ENCODE results near the gene CLEC2D.
"Not testable (repeated sequence)": the region's sequence is repeated elsewhere in the genome, so short reads cannot be mapped to it uniquely, and the experiment has no call there.

Gene CLEC2D

DNA sequence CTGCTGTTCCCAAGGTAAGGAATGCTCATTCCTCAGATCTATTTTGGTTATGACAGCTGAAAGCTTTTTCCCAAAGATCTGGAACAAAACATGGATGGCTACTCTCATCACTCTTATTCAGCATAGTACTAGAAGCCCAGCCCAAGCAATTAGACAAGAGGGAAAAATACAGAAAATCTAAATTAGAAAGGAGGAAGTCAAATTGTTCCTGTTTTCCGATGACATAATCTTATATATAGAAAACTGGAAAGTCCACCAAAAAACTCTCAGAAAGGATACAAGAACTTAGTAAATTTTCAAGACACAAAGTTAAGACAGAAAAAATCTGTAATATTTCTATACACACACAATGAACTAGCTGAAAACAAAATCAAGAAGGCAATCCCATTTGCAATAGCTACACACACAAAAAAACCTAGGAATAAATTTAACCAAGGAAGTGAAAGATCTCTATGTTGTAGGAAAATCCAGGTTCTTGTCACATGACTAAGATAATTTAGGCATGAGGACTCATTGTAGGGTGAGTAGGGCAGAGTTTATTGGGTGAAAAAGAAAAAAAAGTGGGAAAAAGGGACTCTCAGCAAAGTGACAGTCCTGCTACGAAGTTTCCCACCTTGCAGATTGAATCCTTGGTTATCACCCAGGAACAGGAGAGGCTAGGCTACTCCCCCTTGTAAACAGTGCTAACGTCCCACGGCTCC lies 33.2 kb upstream of the CLEC2D start:
- peak overlapping the region in 6 of 11 experiments; percentile 3 to 85 (median 48); a peak in 11 of 22 replicates for H3K27ac ChIP-seq
- H3K4me2 ChIP-seq = peak overlapping the region; percentile 10 to 85 (median 48); a peak in 18 of 22 replicates
- H3K27me3 ChIP-seq = no peaks in the 10 kb centered on the region
- peaks cover under 1 to 51% (median 23%) of the 10 kb centered on the region in 11 experiments; a peak in 20 of 22 replicates for H3K9me3 ChIP-seq (replicated peaks in 1 of 11)
- H3K4me3 ChIP-seq = peak overlapping the region in 1 of 10 experiments; percentile 20; a peak in 2 of 20 replicates
- H3K9ac ChIP-seq = peak overlapping the region in 3 of 11 experiments; percentile 38 to 64 (median 59); a peak in 5 of 22 replicates
- 0 out of 22 replicates have a peak, but pooled peaks cover 0 to 7% (median 0%) of the 10 kb centered on the region in 11 experiments for H3K36me3 ChIP-seq
- H3K4me1 ChIP-seq = peaks cover 12 to 60% (median 38%) of the 10 kb centered on the region in 10 experiments
- no peaks in the 10 kb centered on the region for H4K20me1 ChIP-seq
- TF ChIP-seq Cebpa-rat (IDR thresholded peaks at IDR 0.05) = no peak

DNA sequence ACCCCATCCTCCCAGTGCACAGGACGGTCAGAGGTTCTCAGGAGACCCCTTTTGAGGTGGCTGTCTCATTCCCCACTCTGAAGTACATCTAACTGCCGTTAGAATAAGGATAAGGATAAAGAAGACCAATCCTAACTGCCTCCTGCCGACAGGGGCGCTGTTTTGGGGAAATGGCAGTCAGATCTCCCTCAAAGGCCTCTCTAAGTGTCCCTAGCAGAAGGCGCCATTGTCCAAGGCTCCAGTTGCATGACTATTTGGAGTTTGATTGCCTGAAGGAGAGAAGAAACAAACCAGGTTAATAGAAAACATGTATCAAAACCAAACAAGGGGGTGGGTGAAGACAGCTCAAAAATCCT lies 32.7 kb upstream of the CLEC2D start:
- TF ChIP-seq Cebpa-rat (IDR thresholded peaks at IDR 0.05) = no peak
- Histone ChIP-seq H3K4me1 (peaks cover 12 to 60% (median 38%) of the 10 kb centered on the region in 10 experiments), H3K9ac (peak overlapping the region in 3 of 11 experiments; percentile 38 to 64 (median 59); a peak in 5 of 22 replicates), H4K20me1 (no peaks in the 10 kb centered on the region), H3K9me3 (replicated peaks in 1 of 11) (peaks cover 6 to 57% (median 28%) of the 10 kb centered on the region in 11 experiments), H3K27me3 (no peaks in the 10 kb centered on the region), H3K4me3 (peak overlapping the region in 1 of 10 experiments; percentile 6; a peak in 1 of 20 replicates), H3K4me2 (peak overlapping the region; percentile 8 to 85 (median 48); a peak in 17 of 22 replicates), H3K27ac (peak overlapping the region in 6 of 11 experiments; percentile 3 to 85 (median 48); a peak in 11 of 22 replicates), H3K36me3 (peaks cover 0 to 7% (median 0%) of the 10 kb centered on the region in 11 experiments; a peak in 2 of 22 replicates)

DNA sequence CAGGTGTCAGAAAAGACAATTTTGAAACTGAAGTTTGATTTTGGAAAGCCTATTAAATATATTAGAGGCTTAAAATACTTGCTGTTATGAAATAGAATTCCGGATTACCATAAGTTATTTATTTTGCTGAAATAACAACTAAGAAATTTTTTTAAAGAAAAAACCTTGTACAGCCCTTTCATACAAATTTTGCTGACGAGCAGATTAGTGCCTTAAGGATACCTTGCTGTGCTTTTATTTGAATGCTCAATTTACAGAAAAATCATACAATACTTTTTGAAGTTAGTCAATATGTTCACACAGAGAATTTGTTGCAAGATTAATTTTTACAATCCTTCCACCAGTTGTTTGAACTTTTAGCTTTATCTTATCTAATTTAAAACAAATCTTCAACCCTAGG lies 29.5 kb upstream of the CLEC2D start:
- TF ChIP-seq Cebpa-rat (IDR thresholded peaks at IDR 0.05) = no peak
- H3K9me3 ChIP-seq (replicated peaks in 1 of 11) = peaks cover 17 to 76% (median 44%) of the 10 kb centered on the region in 11 experiments
- H3K9ac ChIP-seq = no peak overlapping the region
- peaks cover 12 to 65% (median 30%) of the 10 kb centered on the region in 10 experiments for H3K4me1 ChIP-seq
- no peaks in the 10 kb centered on the region for H3K27me3 ChIP-seq
- H3K27ac ChIP-seq = no peak overlapping the region
- no peaks in the 10 kb centered on the region for H4K20me1 ChIP-seq
- no peak overlapping the region for H3K4me2 ChIP-seq
- H3K4me3 ChIP-seq = no peak overlapping the region
- peaks cover 0 to 7% (median 0%) of the 10 kb centered on the region in 11 experiments; a peak in 5 of 22 replicates for H3K36me3 ChIP-seq

DNA sequence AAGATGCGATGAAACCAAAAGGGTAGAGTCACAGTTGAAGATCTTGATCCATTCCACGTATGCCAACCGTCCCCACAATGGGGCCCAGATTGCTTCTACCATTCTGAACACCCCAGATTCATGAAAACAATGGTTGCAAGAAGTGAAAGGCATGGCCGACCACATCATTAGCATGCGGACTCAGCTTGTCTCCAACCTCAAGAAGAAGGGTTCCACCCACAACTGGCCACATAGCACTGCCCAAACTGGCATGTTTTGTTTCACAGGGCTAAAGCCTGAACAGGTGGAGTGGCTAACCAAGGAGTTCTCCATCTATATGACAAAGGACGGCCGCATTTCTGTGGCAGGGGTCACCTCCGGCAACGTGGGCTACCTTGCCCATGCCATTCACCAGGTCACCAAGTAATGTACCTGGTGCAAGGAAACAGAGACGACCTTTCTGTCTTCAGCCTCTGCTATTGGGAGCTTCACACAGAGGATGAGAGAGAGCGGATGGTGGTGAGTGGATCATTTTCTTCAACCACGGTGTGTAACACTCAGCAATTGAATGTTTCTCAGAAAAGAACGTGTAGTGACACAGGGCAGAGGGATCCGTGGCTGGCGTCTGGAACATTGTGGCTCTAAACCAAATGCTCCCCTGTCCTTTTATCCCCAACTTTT lies 26.8 kb upstream of the CLEC2D start:
- no peak overlapping the region for H3K27ac ChIP-seq
- H3K4me2 ChIP-seq = no peak overlapping the region; a peak in 1 of 22 replicates
- H3K9me3 ChIP-seq (replicated peaks in 1 of 11) = peaks cover 26 to 65% (median 48%) of the 10 kb centered on the region in 11 experiments
- H3K36me3 ChIP-seq = peaks cover 0 to 13% (median 0%) of the 10 kb centered on the region in 11 experiments; a peak in 5 of 22 replicates
- no peaks in the 10 kb centered on the region for H3K27me3 ChIP-seq
- H3K4me1 ChIP-seq = peaks cover 19 to 50% (median 21%) of the 10 kb centered on the region in 10 experiments
- H3K4me3 ChIP-seq = no peak overlapping the region
- no peak overlapping the region for H3K9ac ChIP-seq
- TF ChIP-seq Cebpa-rat (IDR thresholded peaks at IDR 0.05) = no peak
- no peaks in the 10 kb centered on the region for H4K20me1 ChIP-seq

DNA sequence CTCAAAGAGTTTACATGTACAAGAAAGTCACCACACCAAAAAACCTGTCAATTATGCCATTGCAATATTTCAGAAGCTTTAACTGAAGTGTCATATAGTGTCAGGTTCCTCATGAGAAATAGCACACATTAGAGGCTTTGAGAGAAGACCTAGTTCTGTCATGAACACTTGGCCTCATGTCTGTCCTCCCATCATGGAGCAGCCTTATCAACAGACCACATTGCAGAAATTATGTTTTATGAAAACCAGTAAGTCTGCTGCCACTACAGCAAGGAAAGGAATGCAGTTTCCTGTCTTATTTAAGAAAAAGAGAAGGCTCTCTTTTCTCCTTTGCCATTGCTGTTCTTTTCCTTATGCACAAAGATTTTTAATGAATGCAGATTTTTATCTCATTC lies 26.2 kb upstream of the CLEC2D start:
- peaks cover 20 to 44% (median 24%) of the 10 kb centered on the region in 10 experiments for H3K4me1 ChIP-seq
- no peak overlapping the region for H3K27ac ChIP-seq
- peaks cover 26 to 60% (median 47%) of the 10 kb centered on the region in 11 experiments for H3K9me3 ChIP-seq (replicated peaks in 1 of 11)
- no peak overlapping the region for H3K4me3 ChIP-seq
- no peak overlapping the region for H3K4me2 ChIP-seq
- H3K36me3 ChIP-seq = peaks cover 0 to 13% (median 0%) of the 10 kb centered on the region in 11 experiments; a peak in 5 of 22 replicates
- H4K20me1 ChIP-seq = no peaks in the 10 kb centered on the region
- no peak for TF ChIP-seq Cebpa-rat (IDR thresholded peaks at IDR 0.05)
- no peaks in the 10 kb centered on the region for H3K27me3 ChIP-seq
- H3K9ac ChIP-seq = no peak overlapping the region

DNA sequence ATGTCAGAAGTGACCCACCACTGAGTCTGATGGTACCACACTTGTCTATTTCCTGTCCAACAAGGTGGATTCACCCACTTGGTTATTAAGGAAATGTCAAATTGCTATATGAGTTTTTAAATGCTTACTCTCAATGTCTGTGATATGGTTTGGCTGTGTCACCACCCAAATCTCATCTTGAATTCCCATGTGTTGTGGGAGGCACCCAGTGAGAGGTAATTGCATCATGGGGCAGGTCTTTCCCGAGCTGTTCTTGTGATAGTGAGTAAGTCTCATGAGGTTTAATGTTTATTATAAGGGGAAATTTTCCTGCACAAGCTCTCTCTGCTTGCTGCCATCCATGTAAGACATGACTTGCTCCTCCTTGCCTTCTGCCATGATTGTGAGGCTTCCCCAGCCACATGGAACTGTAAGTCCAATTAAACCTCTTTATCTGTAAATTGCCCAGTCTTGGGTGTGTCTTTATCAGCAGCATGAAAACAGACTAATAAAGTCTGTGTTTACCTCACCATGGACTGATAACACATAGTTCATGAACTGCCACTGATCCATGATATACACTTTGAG lies 24.4 kb upstream of the CLEC2D start:
- not testable (repeated sequence) for H4K20me1 ChIP-seq, H3K27me3 ChIP-seq, H3K4me2 ChIP-seq, H3K27ac ChIP-seq, H3K4me3 ChIP-seq, H3K9ac ChIP-seq
- H3K9me3 ChIP-seq (replicated peaks in 1 of 11) = peaks cover 19 to 45% (median 36%) of the 10 kb centered on the region in 11 experiments
- H3K36me3 ChIP-seq = peaks cover 0 to 13% (median 0%) of the 10 kb centered on the region in 11 experiments; a peak in 5 of 22 replicates
- H3K4me1 ChIP-seq = peaks cover 13 to 34% (median 21%) of the 10 kb centered on the region in 10 experiments

DNA sequence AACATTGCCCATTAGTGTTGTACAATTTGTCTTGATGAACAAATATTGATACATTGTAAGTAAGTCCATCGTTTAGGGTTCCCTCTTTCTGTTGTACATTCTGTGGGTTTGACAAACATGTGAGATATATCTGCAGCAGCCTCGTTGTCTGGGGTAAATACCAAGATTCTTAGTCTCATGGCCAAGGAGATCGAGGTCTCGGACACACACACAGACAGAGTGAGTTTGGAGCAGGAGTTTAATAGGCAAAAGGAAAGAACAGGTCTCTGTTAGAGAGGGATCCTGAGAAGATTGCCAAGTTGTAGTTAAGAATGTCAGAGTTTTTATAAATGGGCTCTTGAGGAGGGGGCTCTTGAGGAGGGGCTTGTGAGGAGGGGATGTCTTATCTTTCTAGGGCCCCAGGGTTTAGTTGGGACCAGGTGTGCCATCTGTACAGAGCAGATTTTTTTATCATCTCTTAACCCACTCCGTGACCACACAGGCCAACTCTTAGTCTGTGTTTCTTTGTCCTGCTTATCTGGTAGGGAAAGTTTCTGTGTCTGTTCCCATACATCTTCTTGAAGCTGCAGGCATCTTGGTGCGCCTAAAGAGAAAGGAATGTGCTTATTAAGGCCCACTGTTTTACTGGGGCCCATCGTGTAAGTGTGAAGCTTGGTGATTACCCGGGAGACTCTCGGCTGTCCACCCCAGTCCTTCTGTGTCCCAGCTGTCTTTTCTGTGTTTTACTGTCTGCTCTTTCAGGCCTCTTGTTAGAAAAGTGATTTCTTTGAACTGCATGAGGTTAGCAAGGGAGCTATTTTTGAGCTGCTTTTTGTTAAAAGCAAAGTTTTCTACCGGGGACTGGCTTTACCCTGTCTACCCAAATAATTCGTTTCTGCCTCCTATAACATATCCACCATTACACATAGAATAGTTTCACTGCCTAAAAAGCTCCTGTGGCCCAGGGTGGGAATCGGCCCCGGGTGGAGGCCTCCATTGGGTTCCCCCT lies 22.4 kb upstream of the CLEC2D start:
- Histone ChIP-seq H3K36me3 (peaks cover 0 to 12% (median 2%) of the 10 kb centered on the region in 11 experiments; a peak in 10 of 22 replicates), H3K4me3 (peak overlapping the region; percentile 60 to 83 (median 74)), H3K4me2 (peak overlapping the region; percentile 77 to 99 (median 90)), H4K20me1 (no peaks in the 10 kb centered on the region), H3K27me3 (no peaks in the 10 kb centered on the region), H3K27ac (peak overlapping the region; percentile 91 to 99 (median 97)), H3K9me3 (replicated peaks in 1 of 11) (peaks cover 19 to 38% (median 28%) of the 10 kb centered on the region in 11 experiments), H3K4me1 (peaks cover 22 to 53% (median 33%) of the 10 kb centered on the region in 10 experiments), H3K9ac (peak overlapping the region; percentile 87 to 98 (median 93))
- TF ChIP-seq Cebpa-rat (IDR thresholded peaks at IDR 0.05) = no peak

All from BLaER1 treated with 17β-estradiol and CSF1 and Interleukin-3, amounts not matched to agents 10 nM and 100 nM (cell line).